DOHH2 (cell line): ENCODE data around the gene TMEM69.

Experiments
- CTCF ChIP-seq: fragments of 200-600 bp; sonication (generic); IDR thresholded peaks from one replicate; pipeline ENCODE4 v1.5.1; 2014; ENCODE audit warnings: antibody characterized with exemption, mild to moderate bottlenecking, low read depth, low read length; ENCODE audit not compliant: poor library complexity, severe bottlenecking
- EZH2phosphoT487 ChIP-seq: fragments of 200-600 bp; sonication (generic); IDR thresholded peaks from 2 replicates; pipeline ENCODE4 v1.6.1; 2017; ENCODE audit warnings: borderline replicate concordance, mild to moderate bottlenecking, antibody characterized with exemption, low read length, moderate library complexity, mixed read lengths

GRCh38 chr1:45694823-45695222, 6.8 kb downstream of the TMEM69 start:
- TF ChIP-seq CTCF (no peak), EZH2phosphoT487 (no peak)
